Ovary (tissue), 3 donors: ENCODE measurements around the gene SLC25A25.

ENCODE experiments used
- CTCF ChIP-seq, 3 donors: fragments of 450-650 bp in 2 of 3; fragments of 200-600 bp in 1 of 3; IDR thresholded peaks; one replicate each; pipeline versions ENCODE4 v1.5.1 to v1.8.0; 2016 to 2022; ENCODE audit warnings: antibody characterized with exemption in 3 of 3, mild to moderate bottlenecking in 1 of 3
- EP300 ChIP-seq: sonication (generic); formaldehyde crosslinking; IDR thresholded peaks from one replicate; pipeline ENCODE4 v1.6.1; 2017; ENCODE audit warnings: antibody characterized with exemption
- POLR2A ChIP-seq: fragments of 450-650 bp; IDR thresholded peaks from one replicate; pipeline ENCODE4 v1.6.1; 2017; ENCODE audit warnings: antibody characterized with exemption, mild to moderate bottlenecking, moderate library complexity
- donor health status: DM: no; HTN: no; CAD: no.

- TF ChIP-seq POLR2A, result no peak
- TF ChIP-seq CTCF (IDR thresholded peaks at IDR 0.05), result no peak
- TF ChIP-seq EP300, result no peak
These were observed 20.8 kb upstream of the SLC25A25 start for GRCh38 chr9:128047231-128047630.
